Measurements from ENCODE around the gene DIPK1B. TPM values are rescaled to one million over a fixed set of nuclear protein-coding genes. Genes with fewer than 3 reads are reported as not detected.

The DIPK1B gene
- total RNA-seq, 1 donor from 2014 or later: 1.1 TPM

DNA sequence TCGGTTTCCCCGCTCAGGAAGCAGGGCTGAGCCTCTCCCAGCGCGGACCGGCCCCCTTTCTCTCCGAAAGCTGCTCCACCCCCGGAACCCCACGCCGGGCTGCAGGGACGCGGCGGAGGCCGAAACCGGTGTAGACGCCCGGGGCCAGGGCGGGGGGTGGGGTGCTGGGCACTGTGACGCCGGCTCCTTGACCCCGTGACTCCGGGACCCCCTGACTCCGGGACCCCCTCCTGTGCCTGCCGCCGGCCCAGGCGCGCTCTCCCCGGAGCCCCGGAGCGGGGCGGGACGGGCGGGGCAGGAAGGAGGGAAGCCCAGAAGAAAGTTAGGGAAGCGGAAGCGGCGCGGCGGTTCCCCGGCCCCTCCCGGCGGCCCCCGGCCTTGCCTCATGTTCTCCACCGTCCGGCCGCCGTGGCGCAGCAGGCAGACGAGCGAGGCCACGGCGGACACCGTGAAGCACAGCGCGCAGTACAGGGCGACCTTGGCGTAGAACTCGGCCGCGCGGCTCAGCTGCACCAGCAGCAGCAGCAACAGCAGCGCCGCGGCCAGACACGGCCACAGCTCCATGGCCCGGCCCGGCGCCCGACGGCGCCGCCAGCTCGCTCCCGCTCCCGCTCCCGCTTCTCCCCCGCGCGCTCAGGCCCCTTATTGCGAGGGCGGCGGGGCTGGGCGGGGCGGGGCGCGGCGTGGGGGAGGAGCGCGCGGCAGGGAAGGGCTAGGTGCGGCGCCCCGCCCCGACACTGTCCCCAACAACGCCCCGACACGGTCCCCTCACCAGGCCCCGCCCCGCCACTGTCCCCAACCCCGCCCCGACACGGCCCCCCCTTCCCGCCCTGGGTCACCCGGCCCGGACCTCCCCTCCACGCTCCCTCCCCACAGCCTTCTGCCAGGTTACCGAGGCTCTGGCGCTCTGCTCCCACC, 25.3 kb upstream of the DIPK1B start, which contains the start of gene AGPAT2:
Gene AGPAT2 (minus strand): TSS at position 664 of the 918 bp plus-strand sequence. CDS start 100 bp downstream, at position 564.
- intact Hi-C loops (cut with micrococcal nuclease): loop anchor here (1.0 kb wide), 1 partner anchor 14 kb away; no protein-coding TSS in a partner anchor
- H3K27me3 Mint-ChIP-seq: peaks cover 4% of the 10 kb centered on the region
- no peaks in the 10 kb centered on the region for H3K36me3 Mint-ChIP-seq (ENCODE audit: low read depth)

DNA sequence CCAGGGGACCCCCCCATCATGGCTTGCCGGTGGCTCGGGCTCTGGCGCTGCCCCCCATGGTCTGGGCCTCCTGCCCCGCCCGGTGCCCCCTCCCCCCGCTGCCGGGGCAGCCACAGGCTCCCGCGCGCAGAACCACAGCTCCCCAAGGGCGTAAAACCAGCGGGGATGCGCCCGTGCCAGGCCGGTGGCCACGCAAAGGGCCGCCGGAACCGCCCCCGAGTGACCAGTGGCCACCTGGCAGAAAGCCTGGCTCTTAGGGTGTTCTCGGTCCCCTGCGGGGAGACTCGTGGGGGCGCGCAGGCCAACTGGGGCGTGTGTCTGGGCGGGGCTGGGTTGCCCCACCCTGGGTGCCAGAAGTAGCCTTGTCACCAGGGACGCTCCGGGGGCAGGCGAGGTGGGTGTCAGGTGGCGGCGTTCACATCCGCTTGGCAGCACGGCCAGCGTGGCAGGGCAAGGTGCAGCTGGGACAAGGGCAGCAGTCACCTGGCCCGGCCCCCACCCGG, 24.6 kb upstream of the DIPK1B start:
- H3K9me3 Mint-ChIP-seq: no peaks in the 10 kb centered on the region
- DNase-seq: no peak
- intact Hi-C loops (cut with micrococcal nuclease): loop anchor here (1.0 kb wide), 1 partner anchor 14 kb away; no protein-coding TSS in a partner anchor
- H3K4me1 Mint-ChIP-seq: peaks cover 4% of the 10 kb centered on the region
- no peak overlapping the region for H3K27ac Mint-ChIP-seq
- H3K4me3 Mint-ChIP-seq: no peak overlapping the region
- H3K36me3 Mint-ChIP-seq (ENCODE audit: low read depth): no peaks in the 10 kb centered on the region
- H3K27me3 Mint-ChIP-seq: peaks cover 4% of the 10 kb centered on the region

More for the DNA sequence above, 25.3 kb upstream of the DIPK1B start, which contains the start of gene AGPAT2:
- peak; percentile 89 for DNase-seq
- Mint-ChIP-seq H3K4me3 (peak within 1 kb of the TSS; percentile 81), H3K27ac (peak within 1 kb of the TSS; percentile 65), H3K9me3 (no peaks in the 10 kb centered on the region), H3K4me1 (peaks cover 4% of the 10 kb centered on the region)

DNA sequence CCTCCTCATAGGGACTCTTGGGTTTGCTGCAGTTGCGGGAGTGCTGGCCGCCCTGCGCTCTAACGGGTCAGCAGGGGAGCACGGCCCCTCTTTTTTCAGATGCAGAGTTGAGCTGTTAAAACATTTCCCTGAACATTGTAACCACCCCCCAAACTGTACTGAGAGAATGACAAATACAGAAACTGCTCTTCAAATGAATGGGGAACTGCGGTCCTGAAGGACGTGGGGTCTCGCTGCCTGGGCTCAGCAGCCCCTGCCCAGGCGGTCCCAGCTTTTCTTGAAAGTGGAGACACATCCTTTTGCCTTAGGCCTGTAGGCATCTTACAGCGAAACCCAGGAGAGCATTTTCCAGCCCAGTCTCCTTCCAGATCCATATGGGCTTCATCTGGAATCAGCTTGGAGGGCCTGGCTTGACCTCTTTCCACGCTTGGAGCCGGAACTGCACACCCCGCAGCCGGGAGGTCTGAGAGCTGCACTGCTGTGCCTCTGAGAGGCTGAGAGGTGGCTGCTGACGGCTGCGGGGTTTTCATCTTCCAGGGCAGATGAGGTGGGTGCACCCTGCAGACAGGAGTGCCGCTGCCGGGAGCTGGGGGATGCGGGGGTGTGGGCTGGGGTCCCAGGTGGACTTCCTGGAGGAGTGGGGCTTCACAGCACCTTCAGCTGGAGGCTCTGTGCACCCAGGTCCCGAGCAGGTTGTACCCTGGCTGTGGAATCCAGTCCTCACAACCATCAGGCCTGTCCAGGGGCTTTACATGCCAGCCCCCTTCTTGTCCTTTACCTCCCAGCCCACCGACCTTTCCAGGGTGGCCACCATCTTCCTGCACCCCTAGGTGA, 23.9 kb upstream of the DIPK1B start:
- peaks cover 4% of the 10 kb centered on the region for H3K4me1 Mint-ChIP-seq
- peaks cover 4% of the 10 kb centered on the region for H3K27me3 Mint-ChIP-seq
- no peak overlapping the region for H3K27ac Mint-ChIP-seq
- no peak for DNase-seq
- intact Hi-C loops (cut with micrococcal nuclease): no loop called here
- H3K36me3 Mint-ChIP-seq (ENCODE audit: low read depth): no peaks in the 10 kb centered on the region
- peak overlapping the region; percentile 12 for H3K4me3 Mint-ChIP-seq
- no peaks in the 10 kb centered on the region for H3K9me3 Mint-ChIP-seq

DNA sequence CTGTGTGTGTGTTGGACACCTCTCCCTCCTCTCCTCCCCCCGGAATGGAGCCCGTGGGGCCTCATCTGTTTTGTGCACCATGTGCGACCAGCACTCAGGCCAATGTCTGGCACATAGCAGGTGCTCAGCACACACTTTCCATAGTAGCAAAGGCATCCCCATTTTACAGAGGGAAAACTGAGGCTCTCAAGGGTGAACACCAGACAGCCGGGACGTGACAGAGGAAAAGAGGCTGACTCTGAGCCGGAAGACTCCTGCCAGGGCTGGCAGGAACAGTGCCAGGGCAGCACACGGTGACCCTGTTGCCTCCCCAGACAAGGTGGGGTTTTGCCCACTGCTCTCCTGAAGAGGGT, 23.3 kb upstream of the DIPK1B start:
- no peaks in the 10 kb centered on the region for H3K36me3 Mint-ChIP-seq (ENCODE audit: low read depth)
- no peak overlapping the region for H3K4me3 Mint-ChIP-seq
- intact Hi-C loops (cut with micrococcal nuclease): no loop called here
- DNase-seq: no peak
- H3K27me3 Mint-ChIP-seq: peaks cover 4% of the 10 kb centered on the region
- H3K27ac Mint-ChIP-seq: no peak overlapping the region
- H3K4me1 Mint-ChIP-seq: peaks cover 4% of the 10 kb centered on the region
- no peaks in the 10 kb centered on the region for H3K9me3 Mint-ChIP-seq

DNA sequence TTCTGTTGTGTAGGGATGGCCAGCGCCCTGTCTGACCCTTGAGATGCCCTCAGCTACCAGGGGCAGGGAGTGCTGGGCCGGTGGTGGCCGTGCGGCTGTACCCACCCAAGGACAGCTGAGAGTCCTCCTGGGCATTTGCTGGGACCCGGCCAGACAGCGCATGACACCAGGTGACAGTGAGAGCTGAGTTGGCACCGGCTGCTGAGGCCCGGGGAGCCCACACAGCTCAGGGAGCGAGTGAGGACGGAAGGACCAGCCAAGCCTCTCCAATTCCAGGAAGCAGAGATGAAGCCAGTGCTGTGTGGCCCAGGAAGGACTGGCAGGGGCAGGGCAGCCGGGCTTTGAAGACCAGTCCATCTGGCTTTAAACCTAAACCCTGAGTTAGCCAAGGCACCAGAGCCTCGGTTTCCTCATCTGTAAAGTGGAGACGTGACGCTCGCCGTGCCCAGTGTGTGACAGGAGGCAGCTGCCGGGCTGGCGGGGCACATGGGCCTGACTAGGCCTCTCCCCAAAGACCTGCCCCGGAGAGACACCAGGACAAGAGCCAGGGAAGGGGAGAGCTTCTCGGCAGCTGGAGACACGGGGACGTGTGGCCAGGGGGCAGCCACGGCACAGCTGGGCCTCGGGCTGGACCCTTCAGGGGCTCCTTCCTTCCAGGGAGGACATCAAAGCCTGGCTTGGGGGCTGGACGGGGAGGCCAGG, 22.1 kb upstream of the DIPK1B start:
- Mint-ChIP-seq H3K9me3 (no peaks in the 10 kb centered on the region), H3K27me3 (peaks cover 4% of the 10 kb centered on the region), H3K4me3 (no peak overlapping the region), H3K4me1 (peaks cover 4% of the 10 kb centered on the region), H3K36me3 (ENCODE audit: low read depth) (no peaks in the 10 kb centered on the region), H3K27ac (no peak overlapping the region)
- intact Hi-C loops (cut with micrococcal nuclease): no loop called here
- no peak for DNase-seq

DNA sequence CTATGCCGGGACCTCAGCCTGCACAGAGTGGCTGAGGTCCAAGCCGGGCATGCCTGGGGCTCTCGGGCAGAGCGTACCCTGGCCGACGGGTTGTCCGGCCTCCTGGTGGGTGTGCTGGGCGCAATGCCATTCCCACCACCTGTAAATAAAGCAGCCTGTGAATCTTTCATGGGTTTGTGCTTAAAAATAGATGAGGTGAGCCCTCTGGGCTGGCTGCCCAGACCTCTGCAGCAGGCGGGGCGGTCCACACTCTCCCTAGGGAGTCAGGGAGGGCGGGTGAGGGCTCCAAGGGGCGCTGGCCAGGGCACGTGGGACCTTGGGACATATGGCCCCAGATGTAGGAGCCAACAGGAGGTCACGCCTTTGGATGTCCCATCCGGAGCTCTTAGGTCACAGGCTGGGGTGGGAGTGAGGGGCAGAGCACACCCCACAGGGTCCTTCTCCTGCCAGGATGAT, 21.5 kb upstream of the DIPK1B start:
- Mint-ChIP-seq H3K4me3 (no peak overlapping the region), H3K4me1 (peaks cover 4% of the 10 kb centered on the region), H3K9me3 (no peaks in the 10 kb centered on the region), H3K36me3 (ENCODE audit: low read depth) (no peaks in the 10 kb centered on the region), H3K27ac (no peak overlapping the region), H3K27me3 (peaks cover 4% of the 10 kb centered on the region)
- no peak for DNase-seq
- intact Hi-C loops (cut with micrococcal nuclease): no loop called here

DNA sequence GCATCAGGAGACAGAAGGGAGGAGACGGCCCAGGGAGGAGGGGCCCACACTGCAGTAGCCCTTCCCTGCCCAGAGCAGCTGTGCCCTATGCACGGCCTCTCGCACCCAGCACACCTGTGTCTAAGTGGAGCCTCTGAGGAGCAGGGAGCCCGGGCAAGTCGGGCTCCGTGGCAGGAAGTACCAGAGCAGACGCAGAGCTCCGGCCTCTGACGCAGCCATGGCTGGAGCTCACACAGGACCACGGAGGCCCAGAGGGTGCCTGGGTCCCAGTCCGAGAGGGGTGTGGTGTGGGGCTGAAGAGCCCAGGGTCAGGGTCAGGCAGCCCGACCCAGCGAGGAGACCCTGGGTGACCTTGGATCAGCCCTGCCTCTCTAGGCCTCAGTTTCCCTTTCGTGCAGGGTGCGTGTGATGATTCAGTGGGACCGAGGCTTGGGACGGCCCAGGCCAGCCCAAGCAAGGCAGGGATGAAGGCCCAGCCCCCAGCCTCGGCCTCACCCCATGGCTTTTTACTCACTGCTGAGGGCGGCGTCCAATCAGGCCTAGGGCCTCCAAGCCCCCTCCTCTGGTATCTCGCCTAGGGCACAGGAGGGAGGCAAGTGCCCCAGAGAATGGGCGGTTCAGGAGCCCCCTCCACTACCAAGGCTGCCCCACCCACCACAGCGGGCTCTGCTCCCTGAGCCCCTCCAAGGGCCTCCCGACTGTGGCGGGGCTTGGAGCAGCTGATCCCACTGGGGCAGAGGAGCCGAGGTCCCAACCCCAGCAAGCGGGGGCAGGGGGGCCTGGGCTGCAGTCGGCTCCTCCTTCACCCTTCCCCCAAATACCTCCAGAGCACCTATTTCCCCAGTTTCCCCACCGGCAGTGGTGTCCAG, 20.8 kb upstream of the DIPK1B start:
- intact Hi-C loops (cut with micrococcal nuclease): no loop called here
- Mint-ChIP-seq H3K4me3 (no peak overlapping the region), H3K36me3 (ENCODE audit: low read depth) (no peaks in the 10 kb centered on the region), H3K4me1 (no peaks in the 10 kb centered on the region), H3K27me3 (peaks cover 4% of the 10 kb centered on the region), H3K27ac (no peak overlapping the region), H3K9me3 (no peaks in the 10 kb centered on the region)
- DNase-seq: no peak

DNA sequence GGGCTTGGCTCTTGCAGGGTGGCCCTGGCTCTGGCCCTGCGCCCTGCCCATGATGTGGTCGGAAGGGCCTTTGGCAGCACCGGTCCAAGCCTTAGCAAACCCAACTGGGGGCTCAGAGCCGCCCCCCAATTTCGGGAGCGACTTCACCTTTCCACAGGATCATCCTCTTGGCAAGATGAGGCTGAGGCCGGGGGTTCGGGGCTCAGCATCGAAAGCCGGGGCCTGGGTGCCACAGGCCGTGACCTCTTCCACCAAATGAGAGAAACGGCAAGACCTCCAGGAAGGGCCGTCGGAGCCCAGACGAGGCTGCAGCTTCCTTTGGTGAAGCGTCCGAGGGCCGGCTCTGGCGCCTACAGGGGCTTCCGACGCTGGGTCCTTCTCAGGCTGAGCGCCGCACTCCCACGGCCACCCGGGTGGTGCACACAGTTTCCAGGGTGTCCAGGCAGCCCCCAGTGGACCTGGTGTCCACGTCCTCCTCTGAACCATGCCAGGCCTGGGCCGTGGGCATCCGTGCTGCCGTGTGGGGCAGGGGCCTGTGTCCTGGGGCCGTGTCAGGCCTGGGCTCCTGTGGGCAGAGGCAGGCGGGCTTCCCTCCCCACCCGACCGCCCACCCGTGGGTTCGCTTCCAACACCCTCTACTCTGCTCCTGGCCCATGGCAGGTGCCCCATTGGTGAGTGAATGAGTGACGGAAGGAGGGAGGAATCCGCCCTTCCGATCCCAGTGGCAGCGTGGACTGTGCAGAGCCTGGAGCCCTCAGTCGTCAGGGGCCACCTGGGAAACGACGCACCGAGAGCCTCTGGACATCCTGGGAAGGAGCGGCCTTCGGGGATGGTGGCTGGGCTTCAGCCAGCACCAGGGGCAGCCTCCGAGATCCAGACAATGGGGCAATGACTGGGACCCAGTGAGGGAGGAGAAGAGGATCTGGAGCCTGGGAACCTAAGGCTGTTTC, 19.9 kb upstream of the DIPK1B start:
- H3K4me1 Mint-ChIP-seq: no peaks in the 10 kb centered on the region
- DNase-seq: no peak
- no peaks in the 10 kb centered on the region for H3K36me3 Mint-ChIP-seq (ENCODE audit: low read depth)
- H3K27ac Mint-ChIP-seq: no peak overlapping the region
- intact Hi-C loops (cut with micrococcal nuclease): no loop called here
- H3K9me3 Mint-ChIP-seq: no peaks in the 10 kb centered on the region
- peaks cover 6% of the 10 kb centered on the region for H3K27me3 Mint-ChIP-seq
- H3K4me3 Mint-ChIP-seq: no peak overlapping the region

DNA sequence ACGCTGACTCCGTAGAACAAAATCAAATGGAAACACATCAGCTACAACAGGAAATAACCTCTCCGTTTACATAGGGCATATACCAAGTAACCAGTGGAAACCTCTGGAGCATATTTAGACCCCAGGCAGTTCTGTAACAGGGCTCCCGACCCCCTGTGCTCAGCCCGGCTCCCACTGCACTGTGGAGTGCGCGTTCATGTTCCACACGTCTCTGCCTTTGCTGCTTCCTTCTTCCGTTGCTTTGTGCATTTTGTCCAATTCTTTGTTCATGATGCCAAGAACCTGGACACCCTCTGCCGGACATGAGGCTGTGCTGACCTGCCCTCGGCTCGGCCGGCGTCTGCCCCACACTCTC, 19.3 kb upstream of the DIPK1B start:
- intact Hi-C loops (cut with micrococcal nuclease): no loop called here
- Mint-ChIP-seq H3K36me3 (ENCODE audit: low read depth) (no peaks in the 10 kb centered on the region), H3K4me3 (no peak overlapping the region), H3K4me1 (no peaks in the 10 kb centered on the region), H3K9me3 (no peaks in the 10 kb centered on the region), H3K27ac (no peak overlapping the region), H3K27me3 (peaks cover 7% of the 10 kb centered on the region)
- DNase-seq: no peak

DNA sequence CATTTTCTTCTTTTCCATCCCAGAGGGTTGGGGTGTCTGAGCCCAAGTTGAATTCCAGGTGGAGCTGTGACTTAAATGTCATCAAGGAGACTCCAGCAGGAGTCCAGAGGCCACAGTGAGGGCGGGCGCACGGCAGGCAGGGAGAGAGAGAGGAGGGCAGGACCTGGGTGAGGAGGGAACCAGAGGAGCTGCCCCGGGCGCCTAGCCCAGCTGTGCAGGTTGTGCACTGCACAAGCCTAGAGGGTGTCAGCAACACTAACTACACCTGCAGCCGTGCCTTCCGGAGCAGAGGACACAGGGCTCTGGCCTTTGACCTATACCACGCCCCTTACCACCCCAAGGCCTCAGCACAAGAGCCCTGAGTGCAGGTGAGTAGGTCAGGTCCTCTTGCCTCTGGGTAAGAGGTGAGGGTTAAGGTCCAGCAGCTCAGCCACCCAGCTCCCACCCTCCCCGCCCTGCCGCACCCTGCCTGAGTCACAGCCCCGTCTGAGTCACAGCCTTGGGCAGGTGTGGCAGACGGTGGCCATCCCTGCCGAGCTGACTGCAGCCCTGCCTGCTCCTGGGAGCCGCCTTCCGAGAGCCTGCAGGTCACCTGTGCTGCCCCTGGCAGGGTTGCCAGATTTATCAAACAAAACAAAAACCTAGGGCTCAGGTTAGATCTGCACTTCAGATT, 18.7 kb upstream of the DIPK1B start:
- Mint-ChIP-seq H3K4me1 (no peaks in the 10 kb centered on the region), H3K27me3 (peaks cover 8% of the 10 kb centered on the region), H3K36me3 (ENCODE audit: low read depth) (no peaks in the 10 kb centered on the region), H3K9me3 (no peaks in the 10 kb centered on the region), H3K27ac (no peak overlapping the region), H3K4me3 (no peak overlapping the region)
- intact Hi-C loops (cut with micrococcal nuclease): no loop called here
- DNase-seq: no peak

DNA sequence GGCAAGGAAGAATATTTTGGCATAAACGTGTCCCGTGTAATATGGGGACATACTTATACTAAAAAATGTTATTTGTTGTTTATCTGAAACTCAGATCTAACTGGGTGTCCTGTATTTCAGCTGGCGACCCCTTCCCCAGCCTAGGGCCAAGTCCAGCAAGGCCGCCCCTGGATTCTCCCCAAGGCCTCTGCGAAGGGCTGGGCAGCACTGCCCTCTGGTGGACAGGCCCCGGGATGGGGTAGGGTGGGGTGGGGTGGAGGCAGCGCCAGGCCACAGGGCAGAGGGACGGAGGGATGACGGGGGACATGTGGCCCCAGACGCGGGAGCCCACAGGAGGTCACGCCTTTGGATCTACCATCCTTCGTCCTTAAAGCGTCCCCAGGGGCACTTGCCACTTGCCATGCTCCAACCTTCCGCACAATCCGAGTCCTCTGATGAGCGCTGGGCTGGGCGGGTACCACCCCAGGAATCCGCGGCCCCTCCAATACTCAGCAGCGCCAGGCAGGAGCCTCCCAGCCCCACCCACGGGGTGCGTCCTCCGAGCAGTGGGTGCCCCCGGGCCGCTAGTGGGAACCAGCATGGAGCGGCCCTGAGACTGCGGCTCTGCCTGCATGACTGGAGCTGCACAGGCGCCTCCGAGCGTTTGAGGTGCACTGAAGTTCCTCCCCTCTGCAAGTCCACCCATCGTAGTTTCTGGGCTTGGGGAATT, 18.1 kb upstream of the DIPK1B start:
- DNase-seq: peak; percentile 77
- no peaks in the 10 kb centered on the region for H3K9me3 Mint-ChIP-seq
- intact Hi-C loops (cut with micrococcal nuclease): no loop called here
- no peaks in the 10 kb centered on the region for H3K36me3 Mint-ChIP-seq (ENCODE audit: low read depth)
- H3K27ac Mint-ChIP-seq: no peak overlapping the region
- peaks cover 7% of the 10 kb centered on the region for H3K27me3 Mint-ChIP-seq
- H3K4me1 Mint-ChIP-seq: no peaks in the 10 kb centered on the region
- no peak overlapping the region for H3K4me3 Mint-ChIP-seq

All from activated CD4-positive, alpha-beta T cell treated with anti-CD3 and anti-CD28 coated beads, Interleukin-2, amount 10 ng/mL, durations not matched to agents 24 days and 14 days (primary cell).